ENCODE measurements around the gene MBOAT2. TPM values are rescaled to one million over a fixed set of nuclear protein-coding genes. Genes with fewer than 3 reads are reported as not detected.

The MBOAT2 gene
- total RNA-seq, 4 donors from 2014 or later = 20.5 to 42.8 (median 24.4) TPM

DNA sequence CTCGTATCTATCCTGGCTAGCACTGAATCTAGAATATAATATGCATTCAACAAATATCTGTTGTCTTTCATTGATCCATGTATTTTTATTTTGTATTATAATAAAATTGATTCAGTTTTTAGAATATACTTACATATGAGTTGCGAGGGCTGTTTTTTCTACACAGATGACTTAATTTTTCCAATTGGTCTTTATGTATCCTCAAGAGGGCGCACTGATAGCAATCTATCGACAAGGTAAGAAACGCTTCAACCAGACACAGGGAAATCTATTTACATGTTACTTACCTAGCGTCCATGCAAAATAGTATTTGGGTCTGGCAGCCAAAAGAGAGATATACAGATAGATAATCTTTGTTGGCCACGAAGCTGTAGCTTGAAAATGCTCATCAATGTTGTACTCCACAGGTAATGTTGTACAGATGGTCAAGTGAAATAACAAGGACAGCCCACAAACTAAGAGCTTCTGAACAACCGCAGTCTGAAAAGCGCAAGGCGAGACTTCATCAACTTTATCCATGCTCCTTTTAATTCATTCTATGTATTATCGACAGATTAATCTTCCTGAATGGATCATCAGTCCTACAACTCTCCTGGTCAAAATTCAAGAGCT, 130.6 kb downstream of the MBOAT2 start:
- intact Hi-C loops (cut with DNase I) = loop anchor here (5.0 kb wide), 1 partner anchor 264 kb away; no protein-coding TSS in a partner anchor
- 47 to 50% methylated on average over 11 of the region's 11 CpGs for WGBS, 2 donors
- no peak for DNase-seq
- Histone ChIP-seq H3K27me3 (no peaks in the 10 kb centered on the region), H3K36me3 (no peaks in the 10 kb centered on the region), H3K9me3 (no peaks in the 10 kb centered on the region), H3K27ac (no peak overlapping the region), H3K4me1 (no peaks in the 10 kb centered on the region), H3K4me3 (replicated peaks in 1 of 3) (no peak overlapping the region)
- TF ChIP-seq POLR2A (IDR thresholded peaks at IDR 0.05) = no peak
- TF ChIP-seq, protein P1, sequence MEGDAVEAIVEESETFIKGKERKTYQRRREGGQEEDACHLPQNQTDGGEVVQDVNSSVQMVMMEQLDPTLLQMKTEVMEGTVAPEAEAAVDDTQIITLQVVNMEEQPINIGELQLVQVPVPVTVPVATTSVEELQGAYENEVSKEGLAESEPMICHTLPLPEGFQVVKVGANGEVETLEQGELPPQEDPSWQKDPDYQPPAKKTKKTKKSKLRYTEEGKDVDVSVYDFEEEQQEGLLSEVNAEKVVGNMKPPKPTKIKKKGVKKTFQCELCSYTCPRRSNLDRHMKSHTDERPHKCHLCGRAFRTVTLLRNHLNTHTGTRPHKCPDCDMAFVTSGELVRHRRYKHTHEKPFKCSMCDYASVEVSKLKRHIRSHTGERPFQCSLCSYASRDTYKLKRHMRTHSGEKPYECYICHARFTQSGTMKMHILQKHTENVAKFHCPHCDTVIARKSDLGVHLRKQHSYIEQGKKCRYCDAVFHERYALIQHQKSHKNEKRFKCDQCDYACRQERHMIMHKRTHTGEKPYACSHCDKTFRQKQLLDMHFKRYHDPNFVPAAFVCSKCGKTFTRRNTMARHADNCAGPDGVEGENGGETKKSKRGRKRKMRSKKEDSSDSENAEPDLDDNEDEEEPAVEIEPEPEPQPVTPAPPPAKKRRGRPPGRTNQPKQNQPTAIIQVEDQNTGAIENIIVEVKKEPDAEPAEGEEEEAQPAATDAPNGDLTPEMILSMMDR (IDR thresholded peaks at IDR 0.05) = peak in 5 of 6 experiments; percentile 33 to 67 (median 61)

DNA sequence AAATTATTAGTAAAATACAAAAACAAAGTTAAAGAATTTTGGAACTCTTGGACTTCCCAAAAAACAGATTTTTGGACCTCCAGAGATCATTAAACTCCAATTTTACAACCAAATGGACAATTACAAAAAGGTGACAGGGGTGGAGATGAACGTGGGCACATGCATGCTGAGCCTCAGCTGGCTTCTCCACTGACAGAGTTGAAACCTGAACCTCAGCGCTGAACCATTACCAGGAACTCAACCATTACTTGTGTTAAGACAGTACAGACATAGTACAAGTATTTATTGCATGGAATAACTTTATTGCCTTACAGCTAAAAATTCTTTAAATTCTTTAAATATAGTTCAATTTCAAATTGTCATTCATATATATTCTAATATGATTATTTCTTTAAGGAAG, 133.0 kb downstream of the MBOAT2 start:
- H3K4me3 ChIP-seq (replicated peaks in 1 of 3) = no peak overlapping the region
- TF ChIP-seq POLR2A (IDR thresholded peaks at IDR 0.05) = no peak
- TF ChIP-seq, protein P1 (IDR thresholded peaks at IDR 0.05) = no peak
- no peak overlapping the region for H3K27ac ChIP-seq
- DNase-seq = no peak
- H3K27me3 ChIP-seq = no peaks in the 10 kb centered on the region
- WGBS, 2 donors = 87 to 91% methylated on average over 2 of the region's 2 CpGs
- no peaks in the 10 kb centered on the region for H3K36me3 ChIP-seq
- no peaks in the 10 kb centered on the region for H3K4me1 ChIP-seq
- no peaks in the 10 kb centered on the region for H3K9me3 ChIP-seq
- intact Hi-C loops (cut with DNase I) = loop anchor here (5.0 kb wide), 1 partner anchor 267 kb away; no protein-coding TSS in a partner anchor

DNA sequence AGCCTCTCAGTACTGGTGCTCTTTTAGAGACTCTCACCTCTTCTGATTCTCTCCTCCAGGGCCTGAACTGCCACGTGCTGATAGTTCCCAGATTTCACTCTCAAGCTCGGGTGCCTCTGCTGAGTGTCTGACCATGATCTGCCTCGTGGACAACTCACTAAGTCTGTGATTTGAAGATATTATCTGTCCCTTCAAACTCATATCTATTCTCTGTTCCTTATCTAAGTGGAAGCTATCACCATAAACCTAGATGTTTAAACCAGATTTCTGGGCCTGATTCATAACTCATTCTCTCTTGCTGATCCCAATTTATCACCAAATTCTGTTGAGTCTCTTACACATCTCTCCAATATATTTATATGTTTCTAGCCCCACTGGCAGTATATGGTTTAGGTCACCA, 136.1 kb downstream of the MBOAT2 start:
- Histone ChIP-seq H3K36me3 (no peaks in the 10 kb centered on the region), H3K27me3 (no peaks in the 10 kb centered on the region), H3K27ac (no peak overlapping the region), H3K4me3 (replicated peaks in 1 of 3) (no peak overlapping the region), H3K4me1 (no peaks in the 10 kb centered on the region), H3K9me3 (no peaks in the 10 kb centered on the region)
- DNase-seq = no peak
- intact Hi-C loops (cut with DNase I) = no loop called here
- 82 to 84% methylated on average over 3 of the region's 3 CpGs for WGBS, 2 donors
- TF ChIP-seq, protein P1 (IDR thresholded peaks at IDR 0.05) = no peak
- no peak for TF ChIP-seq POLR2A (IDR thresholded peaks at IDR 0.05)

DNA sequence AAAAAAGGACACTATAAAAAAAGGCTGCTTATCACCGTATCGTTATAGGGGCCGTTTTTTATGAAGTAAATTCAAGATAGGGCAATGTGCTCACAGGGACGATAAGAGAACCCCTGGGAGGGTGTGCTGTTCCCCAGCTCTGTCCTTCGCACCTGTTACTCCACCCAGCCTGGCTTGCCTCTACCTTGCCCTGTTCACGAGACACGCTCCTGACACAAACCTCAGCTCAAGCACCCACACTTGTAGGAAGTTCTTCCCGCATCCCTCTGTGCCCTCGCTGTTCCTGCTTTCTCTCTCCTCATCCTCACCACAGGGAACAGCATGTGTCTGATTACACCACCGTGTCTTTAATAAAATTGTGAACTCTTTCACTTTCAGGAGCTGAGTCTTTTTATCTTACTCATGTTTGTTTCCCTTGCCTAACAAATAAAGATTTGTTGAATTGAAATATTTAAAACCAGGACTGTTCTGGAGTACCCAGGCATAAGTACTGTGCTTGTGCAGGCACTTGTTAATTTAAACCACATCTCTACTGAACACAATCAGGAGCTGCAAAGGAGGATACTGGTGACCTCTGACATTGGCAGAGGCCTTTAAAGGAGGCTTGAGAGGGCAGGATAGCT, 140.0 kb downstream of the MBOAT2 start:
- no peak for TF ChIP-seq POLR2A (IDR thresholded peaks at IDR 0.05)
- TF ChIP-seq, protein P1 (IDR thresholded peaks at IDR 0.05) = no peak
- Histone ChIP-seq H3K27me3 (no peaks in the 10 kb centered on the region), H3K4me1 (no peaks in the 10 kb centered on the region), H3K4me3 (replicated peaks in 1 of 3) (no peak overlapping the region), H3K36me3 (no peaks in the 10 kb centered on the region), H3K27ac (no peak overlapping the region), H3K9me3 (no peaks in the 10 kb centered on the region)
- no peak for DNase-seq
- WGBS, 2 donors = 91 to 95% methylated on average over 10 of the region's 10 CpGs
- intact Hi-C loops (cut with DNase I) = no loop called here

DNA sequence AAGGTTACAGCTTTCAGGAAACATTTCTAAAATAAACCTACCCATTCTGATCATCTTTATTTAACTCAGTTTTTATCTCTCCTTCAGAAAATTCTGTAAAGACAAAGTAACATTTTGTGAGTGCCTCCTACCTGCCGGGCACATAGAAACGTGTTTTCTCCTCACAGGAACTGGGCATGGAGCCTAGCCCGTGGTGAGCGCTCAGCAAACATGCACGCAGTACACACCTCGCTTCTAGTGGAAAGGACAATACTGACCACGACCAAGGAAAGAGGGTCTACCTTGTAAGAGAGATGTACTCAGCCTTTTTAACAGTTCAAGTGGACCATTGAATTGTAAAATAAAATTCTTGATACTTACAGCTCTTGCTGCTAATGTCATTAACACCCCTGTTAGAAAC, 141.3 kb downstream of the MBOAT2 start:
- no peak overlapping the region for H3K27ac ChIP-seq

More for the DNA sequence above, 141.3 kb downstream of the MBOAT2 start:
- Histone ChIP-seq H3K27me3 (no peaks in the 10 kb centered on the region), H3K4me3 (replicated peaks in 1 of 3) (no peak overlapping the region), H3K36me3 (no peaks in the 10 kb centered on the region), H3K9me3 (no peaks in the 10 kb centered on the region), H3K4me1 (no peaks in the 10 kb centered on the region)
- intact Hi-C loops (cut with DNase I) = no loop called here
- 87 to 95% methylated on average over 7 of the region's 7 CpGs for WGBS, 2 donors
- no peak for DNase-seq
- TF ChIP-seq, protein P1 (IDR thresholded peaks at IDR 0.05) = no peak
- no peak for TF ChIP-seq POLR2A (IDR thresholded peaks at IDR 0.05)
